Peyer's patch (tissue), 4 donors: ENCODE measurements around the gene SLC25A19. TPM values are rescaled to one million over a fixed set of nuclear protein-coding genes. Genes with fewer than 3 reads are reported as not detected.
"Not testable (repeated sequence)": the region's sequence is repeated elsewhere in the genome, so short reads cannot be mapped to it uniquely, and the experiment has no call there.

Source experiments
- DNase-seq, 3 donors: peaks; one replicate each; pipeline ENCODE4 v3.0.0-alpha.2; 2017 to 2019
- H3K27ac ChIP-seq, 4 donors: fragments of 200-600 bp; sonication (generic); one replicate each; pipeline ENCODE4 v1.5.1; 2016 to 2019
- H3K27me3 ChIP-seq, 2 donors: fragments of 200-600 bp; sonication (generic); one replicate each; pipeline ENCODE4 v1.5.1; 2019
- H3K36me3 ChIP-seq, 3 donors: fragments of 200-600 bp; sonication (generic); one replicate each; pipeline ENCODE4 v1.5.1; 2016 to 2019
- H3K4me1 ChIP-seq, 4 donors: fragments of 200-600 bp; sonication (generic); one replicate each; pipeline ENCODE4 v1.5.1; 2016 to 2019
- H3K4me3 ChIP-seq, 4 donors: fragments of 200-600 bp; sonication (generic); 1 replicate in 3 of 4; 2 replicates in 1 of 4; pipeline ENCODE4 v1.5.1; 2016 to 2019; ENCODE audit warnings: mild to moderate bottlenecking in 1 of 4
- H3K9me3 ChIP-seq, 4 donors: fragments of 200-600 bp; sonication (generic); one replicate each; pipeline ENCODE4 v1.5.1; 2016 to 2019; ENCODE audit warnings: mild to moderate bottlenecking in 1 of 4
- POLR2A ChIP-seq, 2 donors: fragments of 450-650 bp; IDR thresholded peaks; one replicate each; pipeline ENCODE4 v1.5.1; 2017; ENCODE audit warnings: antibody characterized with exemption in 2 of 2, mild to moderate bottlenecking in 2 of 2, moderate library complexity in 2 of 2
- total RNA-seq, 4 donors: library from RNA; depleted of rRNA; stranded (reverse); fragments of >200 nt; gene quantifications; one replicate each; pipeline ENCODE4 v1.1.0, GENCODE V29; 2016
- TF ChIP-seq, protein P1 (sequence below), 6 experiments: fragments of 450-650 bp in 4 of 6; fragments of 200-600 bp in 2 of 6; sonication (generic) in 1 of 6; IDR thresholded peaks; one replicate each; pipeline ENCODE4 v1.5.1; 2017 to 2019; ENCODE audit warnings: antibody characterized with exemption in 6 of 6, mild to moderate bottlenecking in 3 of 6, moderate library complexity in 1 of 6

SLC25A19 gene
- total RNA-seq, 4 donors from 2014 or later, result 8.2 to 24.8 (median 17.0) TPM

DNA sequence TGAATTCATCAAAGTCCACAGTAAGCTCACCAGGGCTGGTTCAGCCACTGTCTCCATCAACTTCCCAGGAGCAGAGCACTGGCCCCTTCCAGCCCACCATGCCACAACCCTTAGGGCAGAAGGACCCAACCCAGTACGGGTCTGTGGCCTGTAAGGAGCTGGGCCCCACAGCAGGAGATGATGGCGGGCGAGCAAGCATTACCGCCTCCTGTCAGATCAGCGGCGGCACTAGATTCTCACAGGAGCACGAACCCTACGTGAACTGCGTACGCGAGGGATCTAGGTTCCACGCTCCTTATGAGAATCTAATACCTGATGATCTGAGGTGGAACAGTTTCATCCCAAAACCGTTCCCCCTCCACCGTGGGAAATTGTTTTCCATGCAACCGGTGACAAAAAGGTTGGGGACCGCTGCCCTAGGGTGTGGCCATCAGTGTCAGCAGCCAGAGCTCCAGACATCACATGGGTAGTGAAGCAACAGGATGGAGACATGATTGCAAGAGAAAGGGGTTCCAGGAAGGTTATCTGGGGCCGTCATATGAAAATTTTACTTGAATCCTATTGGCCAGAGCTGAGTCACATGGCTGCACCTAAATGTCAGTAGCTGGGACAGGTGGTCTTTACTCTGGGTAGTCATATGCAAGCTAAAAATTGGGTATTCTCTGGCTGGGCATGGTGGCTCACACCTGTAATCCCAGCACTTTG, 12.4 kb upstream of the SLC25A19 start:
- peaks cover 0 to 3% (median 0%) of the 10 kb centered on the region in 4 donors for H3K4me1 ChIP-seq
- H3K36me3 ChIP-seq, result no peaks in the 10 kb centered on the region
- H3K27ac ChIP-seq, result no peak overlapping the region
- H3K9me3 ChIP-seq, result no peaks in the 10 kb centered on the region
- H3K27me3 ChIP-seq, result no peaks in the 10 kb centered on the region
- no peak for TF ChIP-seq POLR2A (IDR thresholded peaks at IDR 0.05)
- TF ChIP-seq, protein P1, sequence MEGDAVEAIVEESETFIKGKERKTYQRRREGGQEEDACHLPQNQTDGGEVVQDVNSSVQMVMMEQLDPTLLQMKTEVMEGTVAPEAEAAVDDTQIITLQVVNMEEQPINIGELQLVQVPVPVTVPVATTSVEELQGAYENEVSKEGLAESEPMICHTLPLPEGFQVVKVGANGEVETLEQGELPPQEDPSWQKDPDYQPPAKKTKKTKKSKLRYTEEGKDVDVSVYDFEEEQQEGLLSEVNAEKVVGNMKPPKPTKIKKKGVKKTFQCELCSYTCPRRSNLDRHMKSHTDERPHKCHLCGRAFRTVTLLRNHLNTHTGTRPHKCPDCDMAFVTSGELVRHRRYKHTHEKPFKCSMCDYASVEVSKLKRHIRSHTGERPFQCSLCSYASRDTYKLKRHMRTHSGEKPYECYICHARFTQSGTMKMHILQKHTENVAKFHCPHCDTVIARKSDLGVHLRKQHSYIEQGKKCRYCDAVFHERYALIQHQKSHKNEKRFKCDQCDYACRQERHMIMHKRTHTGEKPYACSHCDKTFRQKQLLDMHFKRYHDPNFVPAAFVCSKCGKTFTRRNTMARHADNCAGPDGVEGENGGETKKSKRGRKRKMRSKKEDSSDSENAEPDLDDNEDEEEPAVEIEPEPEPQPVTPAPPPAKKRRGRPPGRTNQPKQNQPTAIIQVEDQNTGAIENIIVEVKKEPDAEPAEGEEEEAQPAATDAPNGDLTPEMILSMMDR (IDR thresholded peaks at IDR 0.05), result no peak
- no peak for DNase-seq
- no peak overlapping the region for H3K4me3 ChIP-seq

DNA sequence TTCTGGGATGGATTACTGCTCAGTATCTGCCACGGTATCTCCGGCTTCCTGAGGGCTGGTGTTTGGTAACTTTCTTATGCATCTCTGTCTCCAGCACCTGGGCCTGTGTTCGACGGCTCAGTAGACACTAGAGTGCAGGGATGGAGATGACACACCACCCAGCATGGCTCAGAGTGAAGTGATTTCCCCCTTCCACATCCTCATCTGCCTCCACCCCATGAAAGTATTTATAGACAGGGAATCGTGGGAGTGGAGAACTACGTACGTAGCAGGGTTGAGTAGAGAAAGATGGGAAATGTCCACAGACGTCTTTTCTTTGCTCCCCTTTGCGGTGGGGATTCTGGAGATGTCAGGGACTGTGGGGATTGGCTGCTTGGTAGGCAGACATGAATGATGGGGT, 11.8 kb upstream of the SLC25A19 start:
- Histone ChIP-seq H3K9me3 (no peaks in the 10 kb centered on the region), H3K36me3 (no peaks in the 10 kb centered on the region), H3K4me3 (no peak overlapping the region), H3K27me3 (no peaks in the 10 kb centered on the region), H3K4me1 (peaks cover 0 to 3% (median 0%) of the 10 kb centered on the region in 4 donors), H3K27ac (no peak overlapping the region)
- TF ChIP-seq, protein P1 (IDR thresholded peaks at IDR 0.05), result no peak
- no peak for TF ChIP-seq POLR2A (IDR thresholded peaks at IDR 0.05)
- no peak for DNase-seq

DNA sequence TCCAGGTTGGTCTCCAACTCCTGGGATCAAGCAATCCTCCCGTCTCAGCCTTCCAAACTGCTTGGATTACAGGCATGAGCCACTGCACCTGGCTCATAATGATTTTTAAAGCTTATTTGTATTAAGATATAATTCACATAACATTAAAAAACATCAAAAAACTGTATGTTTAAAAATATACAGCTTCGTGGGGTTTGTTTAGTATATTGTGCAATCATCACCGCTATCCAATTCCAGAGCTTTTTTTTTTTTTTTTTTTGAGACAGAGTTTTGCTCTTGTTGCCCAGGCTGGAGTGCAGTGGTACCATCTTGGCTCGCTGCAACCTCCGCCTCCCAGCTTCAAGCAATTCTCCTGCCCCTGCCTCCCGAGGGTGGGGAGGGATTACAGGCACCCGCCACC, 11.0 kb upstream of the SLC25A19 start:
- TF ChIP-seq, protein P1 (IDR thresholded peaks at IDR 0.05), result no peak
- no peak for TF ChIP-seq POLR2A (IDR thresholded peaks at IDR 0.05)
- H3K27ac ChIP-seq, result no peak overlapping the region
- no peaks in the 10 kb centered on the region for H3K36me3 ChIP-seq
- no peaks in the 10 kb centered on the region for H3K27me3 ChIP-seq
- H3K4me3 ChIP-seq, result no peak overlapping the region
- H3K9me3 ChIP-seq, result no peaks in the 10 kb centered on the region
- peaks cover 0 to 6% (median 0%) of the 10 kb centered on the region in 4 donors for H3K4me1 ChIP-seq
- no peak for DNase-seq

DNA sequence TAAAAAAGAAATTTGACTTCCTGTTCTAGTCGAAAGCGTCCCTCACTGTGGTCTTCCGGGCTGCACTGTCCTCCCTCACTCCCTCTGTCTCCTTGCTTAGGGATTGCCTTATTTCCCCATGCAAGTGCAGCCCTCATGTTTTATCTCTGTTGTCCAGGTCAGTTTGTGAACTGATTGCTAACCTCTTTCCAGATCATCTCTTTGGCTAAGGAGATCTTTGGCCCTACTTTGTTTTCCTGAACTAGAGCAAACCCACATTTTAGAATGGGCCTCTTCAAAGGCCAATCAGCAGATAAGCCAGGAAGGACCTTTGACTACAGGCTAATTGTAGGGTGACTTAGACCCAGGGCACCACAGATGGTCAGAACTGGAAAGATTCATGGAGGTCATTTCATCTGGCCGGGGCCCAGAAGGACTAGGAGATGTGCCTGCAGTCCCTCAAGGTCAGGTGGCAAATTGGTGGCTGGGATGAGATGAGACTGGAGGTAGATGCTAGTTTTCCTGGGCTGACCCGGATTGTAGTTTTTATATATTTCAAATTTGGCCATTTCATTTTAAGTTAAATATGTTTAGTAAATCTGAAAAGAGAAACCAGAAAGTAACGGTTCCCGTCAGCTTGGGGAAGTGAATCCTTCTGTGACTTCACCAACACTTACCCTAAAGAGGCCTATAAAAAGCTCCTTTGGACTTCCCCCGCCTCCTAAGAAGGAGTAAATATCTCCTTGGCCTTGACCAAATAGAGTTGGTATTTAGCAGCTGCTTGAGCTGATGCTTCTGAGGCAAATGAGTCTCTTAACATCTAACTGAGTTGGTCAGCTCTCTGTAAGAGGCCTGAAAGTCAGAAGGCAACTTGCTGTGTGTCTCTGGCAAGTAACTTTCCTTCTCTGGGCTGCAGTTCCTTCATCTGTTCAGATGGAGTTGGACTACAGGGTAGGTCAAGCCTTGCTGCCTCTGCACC, 6.2 kb upstream of the SLC25A19 start:
- Histone ChIP-seq H3K27me3 (no peaks in the 10 kb centered on the region), H3K36me3 (no peaks in the 10 kb centered on the region), H3K4me3 (peak overlapping the region in 1 of 4 donors; percentile 6), H3K27ac (peak overlapping the region; percentile 51 to 93 (median 81)), H3K4me1 (peaks cover 0 to 10% (median 0%) of the 10 kb centered on the region in 4 donors), H3K9me3 (no peaks in the 10 kb centered on the region)
- peak in 2 of 3 donors; percentile 49 to 64 for DNase-seq
- no peak for TF ChIP-seq POLR2A (IDR thresholded peaks at IDR 0.05)
- TF ChIP-seq, protein P1 (IDR thresholded peaks at IDR 0.05), result no peak

DNA sequence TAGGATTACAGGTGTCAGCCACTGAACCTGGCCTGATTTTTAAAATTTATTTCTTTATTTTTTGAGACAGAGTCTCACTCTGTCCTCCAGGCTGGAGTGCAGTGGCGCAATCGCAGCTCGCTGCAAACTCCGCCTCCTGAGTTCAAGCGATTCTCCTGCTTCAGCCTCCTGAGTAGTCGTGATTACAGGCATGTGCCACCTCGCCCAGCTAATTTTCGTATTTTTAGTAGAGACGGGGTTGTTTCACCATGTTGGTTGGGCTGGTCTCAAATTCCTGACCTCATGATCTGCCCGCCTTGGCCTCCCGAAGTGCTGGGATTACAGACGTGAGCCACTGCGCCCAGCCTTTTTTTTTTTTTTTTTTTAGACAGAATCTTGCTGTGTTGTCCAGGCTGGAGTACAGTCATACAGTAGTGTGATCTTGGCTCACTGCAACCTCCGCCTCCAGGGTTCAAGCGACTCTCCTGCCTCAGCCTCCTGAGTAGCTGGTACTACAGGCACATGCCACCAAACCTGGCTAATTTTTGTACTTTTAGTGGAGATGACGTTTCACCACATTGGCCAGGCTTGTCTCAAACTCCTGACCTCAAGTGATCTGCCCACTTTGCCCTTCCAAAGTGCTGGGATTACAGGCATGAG, 3.7 kb upstream of the SLC25A19 start:
- Histone ChIP-seq H3K27ac (peak overlapping the region in 1 of 4 donors; percentile 88), H3K4me1 (peaks cover 0 to 17% (median 0%) of the 10 kb centered on the region in 4 donors)

More for the DNA sequence above, 3.7 kb upstream of the SLC25A19 start:
- H3K36me3 ChIP-seq, H3K27me3 ChIP-seq, DNase-seq, H3K4me3 ChIP-seq, H3K9me3 ChIP-seq: not testable (repeated sequence)
